HL-60 (cell line): ENCODE measurements around the gene TMEM134.

ENCODE experiments used
- DNase-seq, 2 experiments: peaks; one replicate each; pipeline ENCODE4 v3.0.0-alpha.2; 2010 to 2020; ENCODE audit warnings: low read depth in 1 of 2, low spot score in 1 of 2
- H3K27ac ChIP-seq: fragments of 250-450 bp; sonication (Bioruptor Pico); replicated peaks from 2 replicates; pipeline ENCODE4 v1.5.1; 2020; ENCODE audit warnings: mild to moderate bottlenecking, moderate library complexity
- H3K27me3 ChIP-seq: fragments of 250-450 bp; sonication (Bioruptor Pico); 2 replicates; pipeline ENCODE4 v1.5.1; 2021; ENCODE audit warnings: mild to moderate bottlenecking, moderate library complexity; ENCODE audit not compliant: insufficient read depth, poor library complexity, severe bottlenecking
- H3K4me3 ChIP-seq: replicated peaks from 2 replicates; pipeline ENCODE4 v1.5.1; 2011; ENCODE audit warnings: mild to moderate bottlenecking, control low read depth, low read length; ENCODE audit not compliant: insufficient read depth
- GABPA ChIP-seq: IDR thresholded peaks from 2 replicates; pipeline ENCODE4 v1.6.1; 2012; ENCODE audit warnings: low read depth
- POLR2AphosphoS5 ChIP-seq: IDR thresholded peaks from 2 replicates; pipeline ENCODE4 v1.6.1; 2012; ENCODE audit warnings: low read depth
- SPI1 ChIP-seq: IDR thresholded peaks from 2 replicates; pipeline ENCODE4 v1.6.1; 2012; ENCODE audit warnings: low read depth, mild to moderate bottlenecking, borderline replicate concordance
- TF ChIP-seq, protein P1 (sequence below): IDR thresholded peaks from 2 replicates; pipeline ENCODE4 v1.6.1; 2012; ENCODE audit warnings: low read depth; ENCODE audit not compliant: insufficient replicate concordance
- TF ChIP-seq, protein P2 (sequence below): IDR thresholded peaks from one replicate; pipeline ENCODE4 v1.5.1; 2011; ENCODE audit warnings: low read length, control low read depth, inconsistent platforms; ENCODE audit not compliant: insufficient read depth

The TMEM134 gene

DNA sequence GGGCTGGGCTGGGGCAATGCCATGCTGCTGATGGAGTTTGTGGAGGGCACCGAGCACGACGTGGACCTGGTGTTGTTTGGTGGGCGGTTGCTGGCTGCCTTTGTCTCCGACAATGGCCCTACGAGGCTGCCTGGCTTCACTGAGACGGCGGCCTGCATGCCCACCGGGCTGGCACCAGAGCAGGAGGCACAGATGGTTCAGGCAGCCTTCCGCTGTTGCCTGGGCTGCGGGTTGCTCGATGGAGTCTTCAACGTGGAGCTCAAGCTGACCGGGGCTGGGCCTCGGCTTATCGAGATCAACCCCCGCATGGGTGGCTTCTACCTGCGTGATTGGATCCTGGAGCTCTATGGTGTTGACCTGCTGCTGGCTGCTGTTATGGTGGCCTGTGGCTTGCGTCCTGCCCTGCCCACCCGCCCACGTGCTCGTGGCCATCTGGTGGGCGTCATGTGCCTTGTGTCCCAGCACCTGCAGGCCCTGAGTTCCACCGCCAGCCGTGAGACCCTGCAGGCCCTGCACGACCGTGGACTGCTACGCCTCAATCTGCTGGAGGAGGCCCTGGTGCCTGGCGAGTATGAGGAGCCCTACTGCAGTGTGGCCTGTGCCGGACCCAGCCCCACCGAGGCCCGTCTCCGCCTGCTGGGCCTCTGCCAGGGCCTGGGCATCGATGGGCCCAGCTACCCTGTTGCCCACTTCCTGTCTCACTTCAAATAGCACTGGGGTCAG, 45.0 kb downstream of the TMEM134 start:
- DNase-seq, result no peak
- TF ChIP-seq, protein P1, sequence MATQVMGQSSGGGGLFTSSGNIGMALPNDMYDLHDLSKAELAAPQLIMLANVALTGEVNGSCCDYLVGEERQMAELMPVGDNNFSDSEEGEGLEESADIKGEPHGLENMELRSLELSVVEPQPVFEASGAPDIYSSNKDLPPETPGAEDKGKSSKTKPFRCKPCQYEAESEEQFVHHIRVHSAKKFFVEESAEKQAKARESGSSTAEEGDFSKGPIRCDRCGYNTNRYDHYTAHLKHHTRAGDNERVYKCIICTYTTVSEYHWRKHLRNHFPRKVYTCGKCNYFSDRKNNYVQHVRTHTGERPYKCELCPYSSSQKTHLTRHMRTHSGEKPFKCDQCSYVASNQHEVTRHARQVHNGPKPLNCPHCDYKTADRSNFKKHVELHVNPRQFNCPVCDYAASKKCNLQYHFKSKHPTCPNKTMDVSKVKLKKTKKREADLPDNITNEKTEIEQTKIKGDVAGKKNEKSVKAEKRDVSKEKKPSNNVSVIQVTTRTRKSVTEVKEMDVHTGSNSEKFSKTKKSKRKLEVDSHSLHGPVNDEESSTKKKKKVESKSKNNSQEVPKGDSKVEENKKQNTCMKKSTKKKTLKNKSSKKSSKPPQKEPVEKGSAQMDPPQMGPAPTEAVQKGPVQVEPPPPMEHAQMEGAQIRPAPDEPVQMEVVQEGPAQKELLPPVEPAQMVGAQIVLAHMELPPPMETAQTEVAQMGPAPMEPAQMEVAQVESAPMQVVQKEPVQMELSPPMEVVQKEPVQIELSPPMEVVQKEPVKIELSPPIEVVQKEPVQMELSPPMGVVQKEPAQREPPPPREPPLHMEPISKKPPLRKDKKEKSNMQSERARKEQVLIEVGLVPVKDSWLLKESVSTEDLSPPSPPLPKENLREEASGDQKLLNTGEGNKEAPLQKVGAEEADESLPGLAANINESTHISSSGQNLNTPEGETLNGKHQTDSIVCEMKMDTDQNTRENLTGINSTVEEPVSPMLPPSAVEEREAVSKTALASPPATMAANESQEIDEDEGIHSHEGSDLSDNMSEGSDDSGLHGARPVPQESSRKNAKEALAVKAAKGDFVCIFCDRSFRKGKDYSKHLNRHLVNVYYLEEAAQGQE, result no peak
- no peak for TF ChIP-seq SPI1
- no peak for TF ChIP-seq POLR2AphosphoS5
- no peak for TF ChIP-seq GABPA
- TF ChIP-seq, protein P2, sequence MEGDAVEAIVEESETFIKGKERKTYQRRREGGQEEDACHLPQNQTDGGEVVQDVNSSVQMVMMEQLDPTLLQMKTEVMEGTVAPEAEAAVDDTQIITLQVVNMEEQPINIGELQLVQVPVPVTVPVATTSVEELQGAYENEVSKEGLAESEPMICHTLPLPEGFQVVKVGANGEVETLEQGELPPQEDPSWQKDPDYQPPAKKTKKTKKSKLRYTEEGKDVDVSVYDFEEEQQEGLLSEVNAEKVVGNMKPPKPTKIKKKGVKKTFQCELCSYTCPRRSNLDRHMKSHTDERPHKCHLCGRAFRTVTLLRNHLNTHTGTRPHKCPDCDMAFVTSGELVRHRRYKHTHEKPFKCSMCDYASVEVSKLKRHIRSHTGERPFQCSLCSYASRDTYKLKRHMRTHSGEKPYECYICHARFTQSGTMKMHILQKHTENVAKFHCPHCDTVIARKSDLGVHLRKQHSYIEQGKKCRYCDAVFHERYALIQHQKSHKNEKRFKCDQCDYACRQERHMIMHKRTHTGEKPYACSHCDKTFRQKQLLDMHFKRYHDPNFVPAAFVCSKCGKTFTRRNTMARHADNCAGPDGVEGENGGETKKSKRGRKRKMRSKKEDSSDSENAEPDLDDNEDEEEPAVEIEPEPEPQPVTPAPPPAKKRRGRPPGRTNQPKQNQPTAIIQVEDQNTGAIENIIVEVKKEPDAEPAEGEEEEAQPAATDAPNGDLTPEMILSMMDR, result no peak
- H3K27ac ChIP-seq, result no peak overlapping the region
- H3K27me3 ChIP-seq, result no peaks in the 10 kb centered on the region
- H3K4me3 ChIP-seq, result no peak overlapping the region

DNA sequence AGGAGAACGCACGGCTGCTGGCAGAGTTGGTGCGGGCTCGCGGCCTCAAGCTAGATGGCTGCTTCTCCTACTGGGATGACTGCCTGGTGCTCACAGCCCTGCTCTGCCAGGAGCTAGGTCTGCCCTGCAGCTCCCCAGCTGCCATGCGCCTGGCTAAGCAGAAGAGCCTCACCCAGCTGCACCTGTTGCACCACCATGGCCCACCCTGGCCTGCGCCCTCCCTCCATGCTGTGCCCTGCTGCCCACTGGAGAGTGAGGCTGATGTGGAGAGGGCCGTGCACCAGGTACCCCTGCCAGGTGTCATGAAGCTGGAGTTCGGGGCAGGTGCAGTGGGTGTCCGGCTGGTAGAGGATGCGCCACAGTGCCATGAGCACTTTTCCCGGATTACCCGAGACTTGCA, 45.6 kb downstream of the TMEM134 start:
- Histone ChIP-seq H3K27ac (no peak overlapping the region), H3K27me3 (no peaks in the 10 kb centered on the region), H3K4me3 (no peak overlapping the region)
- DNase-seq, result no peak
- TF ChIP-seq, protein P1, result no peak
- no peak for TF ChIP-seq SPI1
- TF ChIP-seq POLR2AphosphoS5, result no peak
- TF ChIP-seq GABPA, result no peak
- TF ChIP-seq, protein P2, result no peak

DNA sequence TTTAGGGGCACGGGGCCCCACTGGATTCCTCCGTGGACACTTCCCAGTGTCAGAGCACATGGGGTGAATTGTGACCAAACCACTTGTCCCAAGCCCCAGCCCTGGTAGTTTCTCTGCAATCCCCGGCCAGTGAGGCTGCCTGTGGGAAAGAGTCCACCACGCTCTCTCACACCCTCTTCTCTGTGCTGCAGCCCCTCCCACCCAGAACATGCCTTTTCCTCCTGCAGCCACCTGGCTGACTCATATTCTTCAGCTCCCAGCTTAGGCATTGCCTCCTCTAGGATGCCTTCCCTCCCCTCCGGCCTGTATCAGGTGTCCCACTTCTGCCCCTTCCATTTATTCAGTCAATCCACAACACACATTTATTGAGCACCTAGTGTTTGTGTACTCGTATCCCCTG, 46.2 kb downstream of the TMEM134 start:
- DNase-seq, result no peak
- no peaks in the 10 kb centered on the region for H3K27me3 ChIP-seq
- no peak overlapping the region for H3K4me3 ChIP-seq
- no peak overlapping the region for H3K27ac ChIP-seq
- TF ChIP-seq, protein P2, result no peak
- no peak for TF ChIP-seq POLR2AphosphoS5

DNA sequence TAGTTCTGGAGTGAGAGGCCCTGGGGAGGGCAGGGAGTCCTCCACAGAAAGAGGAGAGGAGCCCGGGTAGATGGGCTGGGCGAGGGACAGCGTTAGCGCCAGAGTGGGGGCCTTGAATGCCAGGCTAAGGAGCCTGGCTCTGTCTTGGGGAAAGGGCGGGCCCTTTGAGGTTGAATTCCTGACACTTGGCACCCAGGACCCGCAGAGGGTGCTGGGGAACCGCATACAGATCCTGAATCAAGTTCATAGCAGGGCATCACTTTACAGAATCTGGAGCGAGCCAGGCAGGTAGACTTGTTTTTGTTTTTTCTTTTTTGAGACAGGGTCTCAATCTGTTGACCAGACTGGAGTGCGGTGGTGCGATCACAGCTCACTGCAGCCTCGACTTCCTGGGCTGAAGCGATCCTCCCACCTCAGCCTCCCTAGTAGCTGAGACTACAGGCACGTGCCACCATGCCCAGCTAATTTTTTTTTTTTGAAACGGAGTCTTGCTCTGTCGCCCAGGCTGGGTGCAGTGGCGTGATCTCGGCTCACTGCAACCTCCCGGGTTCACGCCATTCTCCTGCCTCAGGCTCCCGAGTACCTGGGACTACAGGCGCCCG, 47.5 kb downstream of the TMEM134 start:
- DNase-seq, result no peak
- Histone ChIP-seq H3K27ac (no peak overlapping the region), H3K27me3 (no peaks in the 10 kb centered on the region), H3K4me3 (peak overlapping the region; percentile 35)
- TF ChIP-seq POLR2AphosphoS5 (no peak), GABPA (no peak), SPI1 (no peak)
- TF ChIP-seq, protein P2, result no peak
- TF ChIP-seq, protein P1, result no peak
